GM19395 (cell line): Measurements from ENCODE around the gene S100A7.
"Not testable (repeated sequence)": the region's sequence is repeated elsewhere in the genome, so short reads cannot be mapped to it uniquely, and the experiment has no call there.

ENCODE experiments used
- ATAC-seq: cut with Tn5 transposase; IDR thresholded peaks from one replicate; pipeline ENCODE4 v1.9.1; 2021; ENCODE audit warnings: mild to moderate bottlenecking, moderate library complexity; ENCODE audit not compliant: unreplicated experiment

The S100A7 gene

DNA sequence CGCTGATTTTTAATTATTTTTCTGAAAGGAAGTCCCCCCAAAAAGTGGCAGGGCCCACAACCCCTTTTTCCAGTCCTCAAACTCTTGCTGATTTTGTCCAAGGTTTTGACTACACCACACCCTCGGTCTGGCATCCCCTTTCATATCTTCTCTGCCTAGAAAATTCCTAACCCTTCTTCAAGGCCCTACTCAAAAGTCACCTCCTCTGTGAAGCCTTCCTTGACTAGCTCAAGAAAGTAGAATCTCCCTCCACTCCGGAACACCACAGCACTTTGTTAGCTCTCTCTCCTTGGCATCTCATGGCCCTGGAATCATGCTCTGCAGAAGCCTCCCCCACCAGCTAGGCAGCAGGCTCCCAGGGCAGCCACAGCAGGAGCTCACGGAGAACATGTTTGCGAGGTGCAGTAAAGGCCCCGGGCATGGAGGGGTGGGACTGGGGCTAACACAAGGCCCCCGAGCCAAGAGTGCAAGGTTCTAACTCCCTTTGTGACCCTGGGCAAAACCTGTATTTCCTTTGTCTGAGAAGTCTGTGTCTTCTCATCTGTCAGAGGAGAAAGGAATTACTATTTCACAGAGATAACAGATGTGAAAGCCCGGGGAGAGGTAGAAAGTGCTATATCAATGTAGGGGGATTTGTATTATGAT is 17.7 kb upstream of the S100A7 start:
- ATAC-seq = no peak

DNA sequence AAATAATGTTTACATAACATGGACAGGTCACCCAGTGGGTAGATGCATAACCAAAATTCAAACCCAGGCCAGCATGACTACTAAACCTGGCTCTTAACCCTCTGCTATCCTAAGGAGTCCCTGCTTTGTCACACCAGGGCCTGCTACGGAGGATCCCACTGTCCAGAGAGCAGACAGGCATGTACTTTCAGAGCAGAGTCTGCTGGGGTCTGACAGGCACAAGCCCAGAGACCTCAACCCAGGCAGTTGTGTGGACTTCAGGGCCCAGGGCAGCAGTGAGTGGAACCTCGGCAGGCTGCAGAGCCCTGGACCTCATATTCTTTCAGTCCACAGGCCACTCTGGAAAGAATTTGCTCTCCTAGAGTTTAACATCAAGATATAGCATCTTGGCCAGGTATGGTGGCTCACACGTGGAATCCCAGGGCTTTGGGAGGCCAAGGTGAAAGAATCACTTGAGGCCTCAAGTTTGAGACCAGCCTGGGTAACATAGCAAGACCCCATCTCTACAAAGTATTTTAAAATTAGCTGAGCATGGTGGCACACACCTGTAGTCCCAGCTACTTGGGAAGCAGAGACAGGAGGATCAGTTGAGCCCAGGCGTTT is 16.1 kb upstream of the S100A7 start:
- no peak for ATAC-seq

DNA sequence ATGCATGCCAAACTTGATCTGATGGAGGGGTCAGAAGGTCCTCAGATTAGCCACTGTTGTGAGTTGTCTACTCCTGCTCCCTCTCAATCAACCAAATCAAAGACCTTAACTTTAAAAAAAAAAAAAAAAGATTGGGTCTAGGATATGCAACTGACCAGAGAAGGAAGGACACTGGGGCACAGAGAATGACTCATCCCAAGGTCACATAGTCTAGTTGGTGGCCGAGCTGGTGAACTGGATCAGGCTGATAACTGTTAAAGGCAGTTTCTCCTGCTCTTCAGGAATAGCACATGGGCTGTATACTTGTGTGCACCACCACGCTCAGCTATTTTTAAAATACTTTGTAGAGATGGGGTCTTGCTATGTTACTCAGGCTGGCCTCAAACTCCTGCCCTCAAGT is 14.8 kb upstream of the S100A7 start:
- ATAC-seq = no peak

- ATAC-seq = no peak
These were observed 13.9 kb upstream of the S100A7 start for GRCh38 chr1:153474347-153474746.

GRCh38 chr1:153470707-153471106 is 10.3 kb upstream of the S100A7 start:
- no peak for ATAC-seq

- ATAC-seq = no peak
These were observed 6.5 kb upstream of the S100A7 start for GRCh38 chr1:153466908-153467307.

GRCh38 chr1:153465811-153466636 is 5.6 kb upstream of the S100A7 start:
- ATAC-seq = no peak

DNA sequence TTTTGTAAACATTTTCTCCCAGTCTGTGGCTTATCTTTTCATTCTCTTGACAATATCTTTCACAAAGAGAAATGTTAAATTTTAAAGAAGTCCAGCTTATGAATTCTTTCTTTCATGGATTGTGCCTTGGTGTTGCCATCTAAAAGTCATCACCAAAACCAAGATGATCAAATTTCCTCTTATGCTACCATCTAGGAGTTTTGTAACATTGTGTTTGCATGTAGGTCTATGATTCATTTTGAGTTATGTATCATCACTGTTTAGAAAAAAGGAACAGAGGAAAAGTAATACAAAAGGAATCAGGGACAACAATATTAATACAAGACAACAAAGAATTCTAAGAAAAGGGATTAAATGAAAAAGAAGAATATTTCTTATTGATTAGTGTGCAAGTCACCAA is 2.3 kb upstream of the S100A7 start:
- not testable (repeated sequence) for ATAC-seq

DNA sequence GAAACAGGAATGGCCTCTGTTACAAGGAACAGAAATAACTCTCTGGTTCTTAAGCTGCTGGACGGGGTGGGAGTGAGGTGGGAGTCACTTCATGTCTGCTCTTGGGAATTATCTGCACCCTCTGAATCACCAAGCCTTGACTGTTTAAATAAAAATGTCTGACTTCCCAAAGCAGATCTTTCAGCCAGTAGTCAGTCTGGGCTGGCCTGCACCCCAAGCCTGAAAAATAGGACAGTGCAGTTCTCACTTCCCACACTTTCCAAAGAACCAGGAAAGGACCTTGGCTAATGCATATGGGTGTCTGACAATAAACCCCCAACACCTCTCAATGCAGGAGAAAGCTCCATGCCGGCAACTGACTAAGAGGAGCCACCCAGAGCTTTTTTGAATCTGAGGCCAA is 796 bp downstream of the S100A7 start:
- ATAC-seq = no peak

DNA sequence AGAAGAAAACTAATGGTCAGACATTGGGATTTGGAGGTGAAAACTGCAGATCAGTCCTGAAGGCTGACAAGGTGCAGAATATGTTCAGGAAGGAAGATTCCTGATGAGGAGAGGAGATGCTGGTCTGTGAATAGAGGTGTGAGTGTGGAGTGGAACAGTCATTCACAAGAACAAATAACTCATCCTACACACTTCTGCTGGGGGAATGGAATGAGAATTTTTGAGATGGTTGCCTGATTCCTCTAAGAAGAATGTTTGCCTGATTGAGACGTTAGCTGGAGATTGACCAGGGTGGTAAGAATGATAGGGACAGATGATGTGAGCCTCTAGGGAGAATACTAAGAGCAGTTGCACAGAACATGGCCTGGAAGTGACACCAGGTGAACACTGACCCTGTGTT is 4.1 kb downstream of the S100A7 start:
- ATAC-seq = no peak

GRCh38 chr1:153448851-153449250 is 11.6 kb downstream of the S100A7 start:
- ATAC-seq = not testable (repeated sequence)

DNA sequence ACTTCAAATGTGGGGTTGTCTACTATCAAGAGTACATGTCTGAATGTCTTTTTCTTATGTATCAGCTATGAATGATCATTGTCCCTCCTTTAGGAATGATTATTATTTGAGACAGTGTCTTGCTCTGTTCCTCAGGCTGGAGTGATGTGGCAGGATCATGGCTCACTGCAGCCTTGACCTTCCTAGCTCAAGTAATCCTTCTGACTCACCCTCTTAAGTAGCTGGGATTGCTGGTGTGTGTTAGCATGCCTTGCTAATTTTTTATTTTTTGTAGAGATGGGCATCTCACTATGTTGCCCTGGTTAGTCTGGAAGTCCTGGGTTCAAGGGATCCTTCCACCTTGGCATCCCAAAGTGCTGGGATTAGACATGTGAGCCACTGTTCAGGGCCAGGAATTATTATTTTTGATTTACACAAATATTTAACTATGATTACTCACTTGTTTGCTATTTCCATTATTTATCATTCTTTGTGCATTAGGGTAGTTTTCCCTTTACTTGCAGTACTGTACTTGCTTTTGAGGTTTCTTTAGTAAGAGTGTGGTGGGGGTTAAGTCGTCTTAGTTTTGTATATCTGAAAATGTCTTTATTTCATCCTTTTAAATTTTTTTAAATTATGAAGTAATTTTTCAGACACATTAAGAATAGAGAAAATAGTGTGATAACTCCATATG is 12.8 kb downstream of the S100A7 start:
- ATAC-seq = no peak

DNA sequence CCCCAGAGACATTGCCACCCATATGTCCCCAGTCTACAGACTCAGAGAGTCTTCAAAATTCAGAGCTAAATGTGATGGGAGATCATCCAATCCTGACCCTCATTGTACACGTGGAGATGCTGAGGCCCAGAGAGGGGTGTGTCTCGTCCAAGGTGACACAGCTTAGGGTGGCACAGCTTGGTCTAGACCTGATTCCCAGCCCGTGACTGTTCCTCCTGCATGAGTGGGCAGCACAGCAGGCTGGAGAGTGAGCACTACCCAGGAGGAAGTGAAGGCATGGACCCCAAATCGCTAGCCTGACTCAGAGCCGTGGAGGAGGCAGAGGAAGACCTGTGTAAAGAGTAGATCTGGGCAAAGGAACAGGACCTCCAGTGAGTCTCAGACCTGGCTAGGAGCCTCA is 16.4 kb downstream of the S100A7 start:
- no peak for ATAC-seq

DNA sequence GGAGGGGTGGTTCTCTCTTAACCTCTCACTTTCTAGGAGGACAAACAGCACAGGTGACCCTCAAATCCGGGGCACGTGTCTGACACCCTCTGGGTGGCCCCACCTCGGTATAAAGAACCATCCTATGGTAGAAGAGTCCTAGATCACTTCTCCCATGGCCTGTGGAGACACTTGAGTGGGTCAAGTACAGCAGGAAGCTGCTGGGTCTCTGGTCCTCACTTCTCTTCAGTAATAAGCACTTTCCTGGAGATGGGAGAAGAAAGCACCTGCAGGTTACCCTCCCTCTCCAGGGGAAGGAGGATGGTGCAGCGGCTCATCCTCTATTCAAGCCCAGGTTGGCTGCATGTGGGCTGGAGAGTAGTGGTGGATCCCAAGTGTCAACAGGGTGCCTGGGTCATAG is 17.0 kb downstream of the S100A7 start:
- no peak for ATAC-seq

DNA sequence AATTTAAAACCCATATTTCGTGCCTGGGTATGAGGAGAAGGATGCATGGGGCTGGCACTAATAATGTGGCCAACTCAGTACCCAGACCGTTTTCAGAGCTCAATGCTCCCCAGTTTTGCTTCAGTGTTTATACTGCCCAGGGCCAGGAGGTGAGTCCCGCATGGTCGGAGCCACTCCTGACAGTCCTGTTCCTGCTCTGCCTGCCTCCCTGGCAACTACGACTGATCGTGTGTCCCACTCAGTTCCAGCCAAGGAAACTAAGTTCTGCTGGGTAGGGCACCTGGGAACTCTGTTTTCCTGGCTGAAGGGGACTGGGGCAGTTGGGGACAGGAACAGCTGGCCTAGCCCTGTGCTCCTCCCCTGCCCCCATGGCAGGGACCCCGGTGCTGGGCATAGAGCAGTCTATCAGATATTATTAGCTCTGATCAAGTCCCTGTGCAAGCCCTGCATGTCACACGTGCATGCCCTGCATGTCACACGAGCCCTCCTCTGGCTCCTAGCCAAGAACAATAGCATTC is 19.2 kb downstream of the S100A7 start:
- no peak for ATAC-seq

GRCh38 chr1:153439273-153439672 is 21.2 kb downstream of the S100A7 start:
- ATAC-seq = no peak

DNA sequence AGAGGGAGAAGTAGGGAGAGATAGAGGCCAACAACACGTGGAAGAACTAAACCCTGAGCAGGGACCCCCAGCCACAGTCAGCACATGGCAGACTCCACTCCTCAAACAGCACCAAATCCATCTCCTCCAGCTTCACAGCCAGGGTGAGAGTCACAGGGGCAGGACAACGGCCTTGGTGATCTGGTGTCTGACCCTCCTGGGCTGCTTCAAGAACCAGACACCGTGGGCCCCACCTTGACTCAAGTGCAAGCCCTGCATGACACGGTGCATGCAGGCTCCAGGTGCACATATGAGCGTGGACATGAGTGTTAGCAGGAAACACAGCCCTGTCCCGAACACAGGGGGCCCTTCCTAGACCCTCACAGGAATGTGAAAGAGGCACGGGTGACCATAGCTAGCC is 21.9 kb downstream of the S100A7 start:
- no peak for ATAC-seq

- ATAC-seq = no peak
These were observed 23.2 kb downstream of the S100A7 start for GRCh38 chr1:153437236-153437635.

DNA sequence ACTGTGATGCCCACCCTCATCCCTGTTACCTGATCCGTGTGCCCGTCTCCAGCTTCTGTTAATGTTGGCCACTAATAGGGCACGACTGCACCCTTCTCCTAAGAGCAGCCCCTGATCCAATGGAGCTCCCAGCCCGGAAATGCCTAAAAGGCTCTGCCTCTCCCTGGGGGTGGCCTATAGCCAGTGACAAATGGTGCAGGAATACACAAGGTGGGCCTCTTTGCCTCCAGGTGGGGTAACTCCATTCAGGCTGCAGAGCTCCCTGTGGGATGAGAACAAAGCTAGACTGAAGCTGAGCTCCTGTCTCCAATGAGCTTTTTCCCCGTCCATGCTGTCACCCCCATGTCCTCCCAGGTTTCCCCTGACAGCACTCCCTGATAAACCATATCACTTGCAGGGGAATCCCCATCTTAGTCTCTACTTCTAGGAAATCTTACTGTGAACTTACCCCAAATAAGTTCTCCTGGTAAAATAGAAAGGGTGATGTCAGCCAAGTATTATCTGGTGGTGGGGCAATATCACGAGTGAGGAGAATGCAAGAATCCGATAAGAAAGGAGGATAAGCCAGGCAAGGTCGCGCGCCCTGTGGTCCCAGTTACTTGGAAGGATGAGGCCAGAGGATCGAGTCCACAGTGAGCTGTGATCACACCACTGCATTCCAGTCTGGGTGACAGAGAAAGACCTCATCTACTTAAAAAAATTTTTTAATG is 25.6 kb downstream of the S100A7 start:
- ATAC-seq = no peak

DNA sequence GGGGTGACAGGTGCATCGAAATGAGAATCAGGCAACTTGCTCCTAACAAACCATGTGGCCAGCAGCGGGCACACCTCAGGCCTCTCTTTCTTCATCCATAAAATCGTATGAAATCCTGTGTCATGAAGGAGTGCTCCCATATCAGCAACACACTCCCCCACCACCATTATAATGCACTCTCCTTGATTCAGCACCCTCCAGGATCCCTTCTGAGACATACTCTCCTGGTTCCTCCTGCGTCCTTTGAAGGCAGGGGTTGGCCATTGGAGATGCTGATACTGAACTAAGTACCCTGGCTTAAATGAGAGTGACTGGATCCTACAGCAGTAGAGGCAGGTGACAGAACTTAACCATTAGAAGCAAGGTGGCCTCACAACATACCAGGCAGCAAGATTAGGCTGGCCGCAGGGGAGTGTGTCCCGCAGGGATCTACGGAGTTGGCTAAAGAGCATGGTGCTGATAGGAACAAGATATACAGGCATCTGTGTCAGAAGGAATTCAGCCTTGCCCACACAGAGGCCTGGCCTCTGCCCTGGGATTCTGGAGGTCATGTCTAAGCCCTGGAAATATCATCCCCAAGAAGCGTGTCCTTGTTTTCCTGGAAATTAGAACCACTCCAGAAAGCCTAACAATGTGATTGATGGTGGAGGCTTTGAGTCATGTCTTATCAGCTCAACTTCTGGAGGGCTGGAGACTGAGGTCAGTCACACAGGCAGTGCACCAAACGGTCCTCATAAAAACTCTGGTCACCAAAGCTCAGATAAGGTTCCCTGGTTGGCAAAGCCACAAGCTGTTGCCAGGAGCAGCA is 27.4 kb downstream of the S100A7 start:
- ATAC-seq = no peak
